ENCODE measurements around the gene PRADC1.

The PRADC1 gene

DNA sequence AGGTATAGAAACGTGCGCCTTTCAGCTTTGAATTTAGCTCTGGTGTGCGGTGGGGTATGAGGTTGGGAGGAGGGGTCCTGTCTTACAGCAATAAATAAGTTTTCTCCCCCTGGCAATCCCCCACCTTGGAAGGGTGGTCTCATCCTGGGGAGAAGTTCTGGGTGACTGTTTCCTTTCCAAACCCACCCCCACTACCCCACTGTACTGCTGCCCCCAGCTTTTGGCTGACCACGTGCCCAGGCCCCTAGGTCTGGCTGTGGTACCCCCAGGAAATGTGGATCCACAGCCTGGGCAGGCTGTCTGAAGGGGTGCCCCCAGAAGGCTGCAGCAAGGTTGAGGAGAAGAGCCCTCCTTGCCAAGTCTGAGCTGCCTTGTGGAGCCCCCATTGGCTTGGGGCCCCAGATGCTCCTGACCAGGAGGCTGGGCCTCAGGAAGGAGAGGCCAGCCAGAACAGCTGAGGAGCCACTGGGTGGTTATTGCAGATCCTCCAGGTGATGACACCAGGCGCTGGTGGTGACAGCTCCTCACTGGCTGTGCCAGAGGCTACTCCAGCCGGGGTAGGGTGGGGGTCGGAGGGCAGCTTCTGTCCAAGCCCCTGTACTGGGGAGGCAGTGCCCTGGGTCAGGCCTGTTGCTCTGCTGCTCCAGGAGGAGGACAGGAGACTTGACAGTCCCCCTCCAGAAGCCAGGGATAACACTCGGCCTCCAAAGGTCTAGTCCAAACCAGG is 25.3 kb upstream of the PRADC1 start:
- no peak for DNase-seq

DNA sequence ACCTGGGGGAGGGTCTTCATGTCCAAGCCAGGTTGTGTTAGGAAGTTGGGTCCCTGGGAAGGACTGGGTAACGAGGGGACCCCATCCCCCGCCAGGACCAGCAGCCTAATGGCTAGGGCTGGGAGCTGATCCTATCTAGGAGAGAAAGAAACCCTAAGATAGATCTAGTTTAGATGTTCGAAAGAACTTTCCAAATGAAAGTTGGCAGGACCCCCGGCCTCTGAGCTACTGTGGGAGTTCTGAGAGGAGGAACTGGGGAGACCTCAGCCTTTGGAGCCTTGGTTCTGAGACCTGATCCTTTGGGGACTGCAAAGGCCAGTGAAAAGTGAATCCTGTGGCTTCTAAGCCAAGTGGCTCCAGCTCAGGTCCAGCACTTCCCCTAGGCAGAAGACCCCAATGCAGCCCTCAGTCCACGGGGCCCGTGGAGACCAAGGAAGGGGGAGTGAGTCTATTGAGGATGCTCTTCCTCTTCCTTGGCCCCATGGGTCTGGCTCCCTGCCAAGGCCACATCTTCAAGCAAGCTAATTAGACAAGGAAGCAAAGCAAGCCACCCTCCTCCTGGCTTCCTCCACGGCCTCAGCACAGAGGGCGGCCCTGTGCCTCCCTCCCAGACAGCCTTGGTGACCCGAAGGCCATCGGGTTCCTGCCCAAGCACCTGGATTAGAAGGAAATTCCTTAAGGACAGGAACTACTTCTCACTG is 24.5 kb upstream of the PRADC1 start:
- DNase-seq, result no peak

DNA sequence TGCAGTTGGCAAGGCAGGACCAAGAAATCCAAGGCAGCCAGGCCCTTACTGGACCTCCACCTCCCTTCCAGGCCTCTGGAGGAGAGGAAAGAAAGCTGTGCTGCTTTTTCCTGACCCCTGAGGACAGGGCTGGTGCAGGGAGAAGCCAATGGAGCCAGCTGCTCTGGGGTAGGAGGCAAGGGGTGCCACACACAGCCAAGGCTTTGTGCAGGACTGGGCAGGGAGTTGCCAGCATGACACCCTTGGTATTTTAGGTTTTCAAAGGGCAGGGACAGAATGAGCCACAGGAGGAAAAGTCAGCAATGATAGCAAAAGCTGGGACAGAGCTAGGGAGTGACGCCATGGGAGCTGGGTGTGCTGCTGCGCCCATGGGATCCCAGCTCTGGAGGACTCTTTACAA is 24.0 kb upstream of the PRADC1 start:
- no peak for DNase-seq

DNA sequence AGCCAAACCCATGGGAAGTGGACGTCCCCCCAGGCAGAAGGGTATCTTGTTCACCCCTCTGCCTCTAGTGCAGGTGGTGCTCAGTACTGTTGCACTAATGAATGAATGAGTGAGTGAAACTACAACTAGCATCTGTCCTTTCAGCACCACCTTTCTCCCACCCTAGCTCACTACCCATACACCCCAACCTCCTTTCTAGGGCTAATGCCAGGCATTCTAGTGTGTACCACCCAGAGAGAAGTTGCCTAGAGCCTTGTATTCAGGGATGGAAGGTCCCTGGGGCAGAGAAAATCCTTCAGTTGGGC is 23.5 kb upstream of the PRADC1 start:
- no peak for DNase-seq

DNA sequence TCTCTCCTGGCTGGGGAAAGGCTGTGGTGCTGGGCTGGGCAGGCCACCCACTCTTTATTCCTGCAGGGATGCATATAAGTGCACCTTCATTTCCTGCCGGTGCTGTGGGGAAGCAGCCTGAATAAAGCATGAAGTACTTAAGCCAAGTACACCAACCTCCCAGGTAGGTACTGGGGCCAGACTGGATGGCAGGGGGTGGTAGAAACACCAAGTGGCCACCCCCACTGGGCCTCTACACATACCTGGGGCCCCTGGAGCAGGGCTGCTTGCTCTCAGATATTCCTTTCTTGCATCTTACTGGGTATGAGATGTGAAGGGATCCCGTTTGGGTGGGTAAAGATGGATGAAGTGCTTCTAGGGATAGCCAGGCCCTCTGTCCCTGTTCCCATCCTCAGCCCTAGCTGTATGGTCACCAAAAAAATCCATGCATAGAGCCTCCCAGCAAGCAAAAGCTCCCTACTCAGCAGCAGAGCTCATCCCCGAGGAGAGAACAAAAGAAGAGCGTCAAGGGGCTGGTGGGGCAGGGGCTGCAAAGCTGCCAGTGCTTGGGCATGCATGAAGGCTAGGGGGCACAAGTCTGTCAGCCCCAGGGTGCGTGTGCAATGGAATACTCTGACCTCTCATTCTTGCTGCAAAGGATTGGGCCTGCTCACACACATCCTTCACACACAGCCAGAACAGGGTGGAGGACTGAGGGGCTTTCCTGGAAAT is 23.0 kb upstream of the PRADC1 start:
- no peak for DNase-seq

DNA sequence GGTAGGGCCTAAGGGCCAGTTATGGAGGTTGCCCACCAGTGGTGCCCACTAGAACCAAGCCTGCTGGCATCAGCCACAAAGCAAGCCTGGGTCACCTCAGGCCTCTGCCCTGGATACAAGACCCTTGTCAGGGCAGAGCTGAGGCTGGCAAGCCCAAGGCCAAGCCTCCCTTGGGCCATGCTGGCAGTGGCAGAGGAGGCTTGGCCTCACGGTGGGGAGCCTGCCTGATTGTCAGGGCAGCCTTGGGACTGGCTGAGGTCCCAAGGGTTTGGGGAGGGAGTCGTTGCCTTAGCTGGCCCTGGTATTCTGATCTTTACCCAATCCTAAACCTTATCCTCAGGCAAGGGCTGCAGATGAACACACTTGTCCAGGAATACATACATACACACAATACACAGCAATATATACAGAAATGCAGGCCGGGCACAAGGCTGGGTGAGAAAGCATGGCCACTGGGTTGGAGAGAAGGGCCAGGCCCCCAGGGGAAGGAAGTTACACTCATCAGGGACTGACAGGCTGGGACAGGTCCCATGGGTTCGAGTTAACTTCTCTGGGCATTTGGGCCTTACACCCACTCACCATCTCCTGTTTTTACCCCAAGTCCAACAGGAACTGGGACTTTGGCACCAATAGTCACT is 22.1 kb upstream of the PRADC1 start:
- DNase-seq, result no peak

DNA sequence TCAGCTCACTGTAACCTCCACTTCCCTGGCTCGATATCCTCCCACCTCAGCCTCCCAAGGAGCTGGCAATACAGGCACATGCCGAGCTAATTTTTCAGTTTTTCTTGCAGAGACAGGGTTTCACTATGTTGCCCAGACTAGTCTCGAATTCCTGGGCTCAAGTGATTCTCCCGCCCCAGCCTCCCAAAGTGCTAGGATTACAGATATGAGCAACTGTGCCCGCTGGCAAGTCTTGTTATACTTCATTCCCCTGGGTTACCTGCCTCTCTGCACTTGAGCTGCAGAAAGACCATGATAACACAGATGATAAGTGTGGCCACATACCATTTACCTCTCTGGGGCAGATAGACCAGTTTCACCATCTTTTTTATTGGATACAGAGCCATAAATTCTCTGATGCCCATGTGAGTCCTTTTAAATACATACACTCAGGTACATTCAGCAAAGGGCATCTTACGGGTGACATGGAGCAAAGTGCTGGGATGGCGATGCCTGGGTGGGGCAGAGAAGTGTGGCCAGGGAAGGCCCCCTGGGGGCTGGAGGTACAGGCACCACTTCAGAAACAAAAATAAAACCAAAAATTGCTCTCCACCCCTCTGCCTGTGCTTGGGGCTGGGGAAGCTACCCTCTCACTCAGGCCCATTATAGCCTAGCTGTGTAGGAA is 21.4 kb upstream of the PRADC1 start:
- DNase-seq, result no peak

DNA sequence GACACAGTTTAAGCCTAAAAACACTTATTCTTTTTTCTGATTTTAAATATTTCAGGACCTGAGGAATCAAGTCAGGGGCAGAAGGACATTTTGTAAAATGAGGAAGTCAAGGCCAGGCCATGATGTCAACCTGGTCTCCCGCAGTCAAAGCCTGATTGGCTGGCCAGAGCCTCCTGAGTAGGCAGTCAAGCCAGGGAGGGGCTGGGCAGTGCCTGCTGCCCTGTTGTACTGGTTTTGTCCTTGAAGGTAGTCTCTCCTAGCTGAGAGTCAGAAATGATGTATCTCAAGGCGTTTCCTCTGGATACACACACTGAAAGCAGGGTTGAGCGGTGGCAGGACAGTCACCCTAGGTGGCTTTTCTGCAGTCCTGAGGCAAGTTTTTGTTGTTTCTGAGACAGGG is 20.9 kb upstream of the PRADC1 start:
- no peak for DNase-seq

DNA sequence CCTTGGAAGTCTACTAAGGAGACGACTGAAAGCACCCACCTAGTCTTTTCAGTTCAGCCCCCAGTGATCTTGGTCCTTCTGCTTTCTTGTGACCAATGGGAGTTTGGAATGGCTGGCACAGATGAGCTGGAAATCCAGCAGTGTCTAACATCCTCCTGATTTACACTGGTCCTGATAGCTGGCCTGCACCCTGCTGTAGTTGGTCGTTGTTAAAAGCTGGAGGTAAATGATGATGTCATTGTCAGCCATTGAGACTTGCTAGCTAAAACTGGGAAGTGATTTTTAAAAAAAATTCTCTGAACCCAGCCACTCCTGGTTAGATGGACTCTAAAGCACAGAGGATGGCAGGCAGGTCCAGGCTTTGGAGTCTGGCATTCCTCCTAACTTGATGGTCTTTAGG is 20.4 kb upstream of the PRADC1 start:
- no peak for DNase-seq

DNA sequence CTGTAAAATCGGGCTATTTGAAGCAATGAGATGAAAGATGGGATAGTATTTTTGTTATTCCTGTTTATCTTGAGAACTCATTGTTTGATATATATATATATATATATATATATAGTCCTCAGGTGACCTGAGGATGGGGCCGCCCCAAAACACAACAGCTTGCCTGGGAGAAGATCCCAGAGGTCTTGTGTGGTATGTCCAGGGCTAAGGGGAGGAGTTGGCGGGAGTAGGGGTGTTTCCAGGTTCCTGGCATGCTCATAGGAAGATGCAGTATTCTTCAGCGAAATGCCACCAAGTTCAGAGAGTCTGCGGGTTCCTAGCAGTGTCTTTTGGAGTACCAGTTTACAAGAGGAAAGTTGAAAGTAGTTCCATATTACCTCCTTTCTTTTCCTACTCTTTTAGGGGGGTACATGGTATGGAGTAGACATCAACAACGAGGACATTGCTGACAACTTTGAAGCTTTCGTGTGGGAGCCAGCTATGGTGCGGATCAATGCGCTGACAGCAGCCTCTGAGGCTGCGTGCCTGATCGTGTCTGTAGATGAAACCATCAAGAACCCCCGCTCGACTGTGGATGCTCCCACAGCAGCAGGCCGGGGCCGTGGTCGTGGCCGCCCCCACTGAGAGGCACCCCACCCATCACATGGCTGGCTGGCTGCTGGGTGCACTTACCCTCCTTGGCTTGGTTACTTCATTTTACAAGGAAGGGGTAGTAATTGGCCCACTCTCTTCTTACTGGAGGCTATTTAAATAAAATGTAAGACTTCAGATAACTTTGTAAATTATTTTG is 19.4 kb upstream of the PRADC1 start:
- no peak for DNase-seq

DNA sequence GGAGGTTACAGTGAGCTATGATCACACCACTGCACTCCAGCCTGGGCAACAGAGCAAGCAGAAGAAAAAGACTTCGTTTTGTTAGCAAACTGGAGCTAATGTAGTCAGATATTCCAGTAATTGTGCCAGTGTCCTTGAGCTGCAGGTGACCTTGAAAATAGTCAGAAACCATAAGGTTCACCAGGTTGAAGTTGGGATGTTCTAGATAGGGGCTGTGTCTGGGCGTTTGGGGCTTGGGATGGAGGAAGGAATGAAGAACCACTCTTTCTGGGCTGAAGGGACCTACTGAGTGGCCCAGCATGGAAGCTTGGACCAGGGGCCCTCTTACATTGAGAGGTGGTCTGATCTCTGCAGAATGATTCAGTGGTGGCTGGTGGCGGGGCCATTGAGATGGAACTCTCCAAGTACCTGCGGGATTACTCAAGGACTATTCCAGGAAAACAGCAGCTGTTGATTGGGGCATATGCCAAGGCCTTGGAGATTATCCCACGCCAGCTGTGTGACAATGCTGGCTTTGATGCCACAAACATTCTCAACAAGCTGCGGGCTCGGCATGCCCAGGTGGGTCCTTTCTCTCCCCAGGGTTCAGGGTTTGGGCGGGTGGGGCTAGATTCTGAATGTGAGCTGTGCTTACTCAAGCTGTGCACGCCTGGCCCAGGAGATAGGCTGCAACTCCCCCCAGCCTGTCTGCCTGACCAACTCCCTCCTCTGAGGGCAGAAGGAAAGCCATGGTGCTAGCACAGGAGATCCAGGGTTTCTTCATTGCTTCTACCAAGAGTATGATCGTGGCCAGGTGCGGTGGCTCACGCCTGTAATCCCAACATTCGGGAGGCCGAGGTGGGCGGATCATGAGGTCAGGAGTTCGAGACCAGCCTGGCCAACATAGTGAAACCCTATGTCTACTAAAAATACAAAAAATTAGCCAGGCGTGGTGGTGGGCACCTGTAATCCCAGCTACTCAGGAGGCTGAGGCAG is 18.1 kb upstream of the PRADC1 start:
- DNase-seq, result no peak

DNA sequence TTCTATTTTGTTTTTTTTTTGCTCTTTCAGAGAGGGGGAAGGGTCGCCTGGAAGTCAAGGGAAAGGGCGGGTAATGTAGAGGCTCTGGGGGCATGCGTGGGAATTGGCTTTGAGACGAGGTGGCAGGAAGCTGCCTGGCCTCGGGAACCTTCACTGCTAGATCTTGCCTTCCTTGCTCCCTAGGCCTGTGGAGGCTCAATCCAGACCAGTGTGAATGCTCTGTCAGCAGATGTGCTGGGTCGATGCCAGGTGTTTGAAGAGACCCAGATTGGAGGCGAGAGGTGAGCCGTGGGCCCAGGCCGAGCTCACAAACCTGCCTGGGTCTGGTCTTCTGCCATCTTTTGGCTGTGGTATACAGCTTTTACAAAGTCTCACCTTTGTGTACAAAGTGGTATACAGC is 16.6 kb upstream of the PRADC1 start:
- DNase-seq, result no peak

DNA sequence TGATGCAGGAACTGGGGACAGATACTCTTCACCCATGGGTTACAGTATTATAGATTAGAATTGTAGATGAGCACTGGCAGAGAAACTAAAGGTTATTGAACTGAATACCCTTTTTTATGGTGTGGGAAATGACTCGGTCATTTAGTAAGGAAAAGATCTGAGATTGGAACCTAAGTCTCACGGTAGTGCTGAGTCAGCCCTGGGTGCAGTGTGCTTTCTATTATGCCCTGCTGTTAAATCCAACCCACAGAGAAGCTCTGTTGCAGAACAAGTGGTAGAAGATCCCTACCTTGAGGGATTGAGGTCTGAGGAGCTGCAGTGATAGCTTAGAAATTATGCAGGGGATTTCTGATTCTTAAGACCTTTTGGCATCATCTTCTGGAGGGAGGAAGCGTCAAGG is 13.8 kb upstream of the PRADC1 start:
- no peak for DNase-seq

DNA sequence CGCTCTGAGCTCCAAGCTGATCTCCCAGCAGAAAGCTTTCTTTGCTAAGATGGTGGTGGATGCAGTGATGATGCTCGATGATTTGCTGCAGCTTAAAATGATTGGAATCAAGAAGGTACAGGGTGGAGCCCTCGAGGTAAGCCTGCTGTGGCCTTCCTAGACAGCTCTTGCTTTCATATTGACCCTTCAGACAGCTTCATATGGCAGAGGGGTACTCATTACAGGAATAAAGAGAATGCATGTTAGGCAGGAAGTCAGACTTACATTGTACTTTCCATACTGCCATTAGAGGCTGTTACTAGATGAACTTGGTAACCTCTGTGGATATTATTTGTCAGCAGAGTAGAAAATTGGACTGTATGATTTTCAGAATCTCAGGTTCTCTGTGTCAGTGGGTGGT is 11.5 kb upstream of the PRADC1 start:
- DNase-seq, result no peak

DNA sequence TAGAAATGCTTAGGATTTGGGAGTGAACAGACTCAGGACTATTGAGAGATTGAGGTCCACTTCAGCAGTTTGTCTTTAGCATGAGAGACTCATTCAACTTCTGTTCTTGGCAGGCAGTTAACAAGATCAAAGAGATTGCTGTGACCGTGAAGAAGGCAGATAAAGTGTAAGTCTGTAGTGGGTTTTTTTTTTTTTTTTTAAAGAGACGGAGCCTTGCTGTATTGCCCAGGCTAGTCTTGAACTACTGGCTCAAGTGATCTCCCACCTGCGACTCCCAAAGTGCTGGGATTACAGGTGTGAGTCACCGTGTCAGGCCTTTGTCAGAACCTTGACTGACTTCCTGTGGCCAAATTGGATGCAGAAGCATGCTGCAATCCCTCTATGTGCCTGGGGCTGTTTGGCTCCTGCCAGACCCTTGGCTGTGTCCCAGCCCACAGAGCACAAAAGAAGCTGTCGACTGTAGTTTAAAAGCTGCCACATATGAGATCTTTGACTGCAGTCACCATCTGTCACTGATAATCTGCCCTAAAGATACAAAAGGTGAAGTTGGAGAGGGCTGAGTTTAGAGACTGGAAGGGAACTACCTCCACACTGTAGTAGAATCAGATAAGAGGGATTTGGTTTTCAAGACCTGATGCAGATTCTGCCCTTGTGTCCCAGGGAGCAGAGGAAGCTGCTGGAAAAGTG is 11.0 kb upstream of the PRADC1 start:
- DNase-seq, result no peak

DNA sequence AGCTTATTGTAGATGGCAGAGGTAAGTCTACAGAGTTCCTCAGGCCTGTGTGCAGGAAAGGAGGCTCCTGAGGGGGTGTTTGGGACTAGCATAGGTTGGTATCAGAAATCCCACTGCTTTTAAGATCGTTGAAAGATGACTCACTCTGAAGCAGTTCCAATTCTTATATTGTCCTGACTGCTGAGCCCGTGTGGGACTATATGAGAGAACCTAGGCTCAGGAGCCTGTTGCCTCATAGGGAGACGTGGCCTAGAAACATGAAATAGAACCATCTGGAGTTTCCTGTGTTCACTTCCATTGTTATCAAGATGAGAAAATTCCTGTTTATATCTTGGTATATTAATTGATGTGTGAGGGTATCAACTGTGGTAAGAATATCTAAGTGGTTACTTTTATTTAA is 6.7 kb upstream of the PRADC1 start:
- DNase-seq, result no peak

DNA sequence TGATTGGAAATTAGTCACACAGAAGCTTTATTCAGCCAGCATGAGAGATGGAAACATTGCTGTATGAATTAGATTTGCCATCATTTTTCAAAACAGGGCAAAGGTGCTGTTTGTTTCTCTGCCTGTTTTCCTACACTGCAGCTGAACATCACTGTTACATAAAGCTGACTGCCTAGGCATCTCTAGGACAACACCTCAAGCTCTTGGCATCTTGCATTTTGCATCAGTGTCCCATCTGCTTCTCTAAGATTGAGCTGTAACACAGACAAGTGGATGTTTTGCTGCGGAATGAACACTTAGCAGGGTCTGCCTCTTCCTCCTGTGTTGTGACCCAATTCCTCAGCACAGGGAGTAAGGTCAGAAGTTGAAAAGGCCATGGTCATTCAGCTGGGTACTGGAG is 5.9 kb upstream of the PRADC1 start:
- DNase-seq, result no peak

DNA sequence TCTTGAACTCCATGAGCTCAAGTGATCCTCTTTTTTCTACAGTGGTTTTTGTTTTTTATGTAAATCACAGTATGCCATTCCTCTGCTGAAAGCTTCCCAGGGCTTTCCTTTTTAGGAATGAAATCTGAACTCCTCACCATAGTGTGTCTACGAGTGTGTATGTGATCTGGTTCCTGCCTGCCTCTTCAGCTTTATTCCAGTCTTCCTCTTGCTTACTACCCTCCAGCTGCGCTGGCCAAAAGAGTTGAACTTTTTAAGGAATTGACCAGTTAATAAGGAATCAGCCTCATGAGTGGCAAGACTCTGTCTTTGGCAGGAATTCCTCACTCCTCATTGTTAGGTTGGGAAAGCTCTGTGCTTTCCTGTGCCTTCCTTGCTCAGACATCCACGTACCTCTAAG is 5.1 kb upstream of the PRADC1 start:
- no peak for DNase-seq

DNA sequence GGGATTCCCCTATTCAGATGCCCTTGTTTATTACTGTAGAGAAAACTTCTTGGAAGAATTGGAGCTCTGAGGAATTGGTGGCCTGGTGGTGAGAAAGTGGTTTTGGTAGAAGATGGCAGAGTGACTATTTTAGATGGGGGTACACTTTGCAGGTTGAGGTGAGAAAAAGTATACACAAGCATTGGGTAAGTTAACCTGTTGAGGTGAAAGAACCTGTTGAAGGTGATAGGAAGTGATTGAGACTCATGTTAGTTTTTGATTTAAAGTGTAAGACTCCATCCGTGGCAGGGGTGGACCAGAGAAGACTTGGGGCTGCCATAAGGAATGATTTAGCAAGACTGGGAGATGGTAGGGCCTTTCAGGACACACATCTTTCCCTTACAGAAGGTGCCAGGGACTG is 4.1 kb upstream of the PRADC1 start:
- DNase-seq, result no peak

DNA sequence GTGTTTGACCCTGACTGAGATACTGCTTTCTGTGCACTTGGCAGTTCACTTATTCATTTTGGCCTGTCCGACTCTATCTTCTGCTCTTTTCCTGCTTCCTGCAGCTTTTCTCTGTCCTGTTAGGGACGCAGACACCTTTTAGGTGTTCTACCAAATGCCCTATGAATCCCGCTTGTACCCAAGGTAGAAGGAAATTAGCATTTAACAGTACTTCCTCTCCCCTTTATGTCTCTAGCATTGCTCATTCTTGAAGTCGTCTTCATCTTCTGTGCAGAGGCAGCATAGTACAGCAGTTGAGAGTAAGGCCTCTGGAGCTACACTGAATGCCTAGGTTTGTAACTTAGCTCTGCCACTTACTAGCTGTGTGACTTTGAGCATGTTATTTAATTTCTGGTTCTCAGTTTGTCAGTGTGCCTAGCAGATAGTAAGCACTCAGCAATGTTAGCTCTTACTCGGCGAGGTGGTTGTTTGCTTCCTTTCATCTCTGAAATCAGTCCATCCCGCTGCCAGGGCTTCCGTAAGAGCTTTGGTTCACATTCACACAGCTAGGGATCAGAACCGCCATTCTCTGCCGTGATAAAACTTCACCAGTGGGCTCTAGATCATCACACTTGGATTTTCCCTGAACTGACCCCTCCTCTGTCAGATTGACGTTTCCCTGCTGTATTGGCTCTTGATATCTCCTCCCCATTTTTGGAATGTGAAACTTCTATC is 2.4 kb upstream of the PRADC1 start:
- no peak for DNase-seq
